ENCODE results near the gene ARAP3. TPM values are rescaled to one million over a fixed set of nuclear protein-coding genes. Genes with fewer than 3 reads are reported as not detected.

ARAP3 gene
- total and polyA plus RNA-seq, 4 donors: 15.7 to 26.6 (median 19.7) TPM

DNA sequence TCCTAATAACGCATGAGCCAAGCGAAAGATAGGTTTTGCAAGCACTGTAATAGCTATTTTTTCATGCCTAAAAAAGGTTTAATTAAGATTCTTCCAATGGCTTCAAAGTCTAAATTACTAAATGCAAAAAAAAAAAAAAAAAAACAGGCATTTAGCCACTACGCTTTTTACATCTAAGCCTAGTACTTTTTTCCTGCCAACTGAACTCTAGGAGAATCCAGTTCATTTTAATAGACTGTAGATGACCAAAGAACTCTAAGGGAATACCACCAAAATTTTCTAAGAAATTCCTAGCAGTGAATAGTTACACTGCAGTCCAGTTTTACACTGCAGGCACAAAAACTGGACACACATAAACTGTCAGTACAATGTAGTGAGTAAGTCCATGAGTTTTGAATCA, 73.0 kb downstream of the ARAP3 start:
- ATAC-seq (ENCODE audit: insufficient read depth, low FRiP score): no peak
- Histone ChIP-seq H3K4me1 (ENCODE audit: control insufficient read depth in 5 of 5, insufficient read depth in 5 of 5, low read length in 5 of 5) (peaks cover 0 to 16% (median 7%) of the 10 kb centered on the region in 5 donors), H3K9ac (ENCODE audit: insufficient read depth in 1 of 2, low read length in 2 of 2) (no peak overlapping the region), H3K36me3 (ENCODE audit: control insufficient read depth in 4 of 4, insufficient read depth in 4 of 4, low read length in 4 of 4) (no peaks in the 10 kb centered on the region), H3K9me3 (ENCODE audit: control insufficient read depth in 4 of 4, insufficient read depth in 3 of 4, low read length in 3 of 4) (no peaks in the 10 kb centered on the region), H3K27me3 (ENCODE audit: control insufficient read depth in 3 of 3, insufficient read depth in 3 of 3, low read length in 2 of 3) (no peaks in the 10 kb centered on the region), H3K27ac (ENCODE audit: low read depth in 1 of 2, low read length in 1 of 2) (no peak overlapping the region), H3K4me3 (no peak overlapping the region)
- 82 to 84% methylated on average over 3 of the region's 3 CpGs for WGBS, 2 donors
- no peak for DNase-seq
- TF ChIP-seq, protein P1, sequence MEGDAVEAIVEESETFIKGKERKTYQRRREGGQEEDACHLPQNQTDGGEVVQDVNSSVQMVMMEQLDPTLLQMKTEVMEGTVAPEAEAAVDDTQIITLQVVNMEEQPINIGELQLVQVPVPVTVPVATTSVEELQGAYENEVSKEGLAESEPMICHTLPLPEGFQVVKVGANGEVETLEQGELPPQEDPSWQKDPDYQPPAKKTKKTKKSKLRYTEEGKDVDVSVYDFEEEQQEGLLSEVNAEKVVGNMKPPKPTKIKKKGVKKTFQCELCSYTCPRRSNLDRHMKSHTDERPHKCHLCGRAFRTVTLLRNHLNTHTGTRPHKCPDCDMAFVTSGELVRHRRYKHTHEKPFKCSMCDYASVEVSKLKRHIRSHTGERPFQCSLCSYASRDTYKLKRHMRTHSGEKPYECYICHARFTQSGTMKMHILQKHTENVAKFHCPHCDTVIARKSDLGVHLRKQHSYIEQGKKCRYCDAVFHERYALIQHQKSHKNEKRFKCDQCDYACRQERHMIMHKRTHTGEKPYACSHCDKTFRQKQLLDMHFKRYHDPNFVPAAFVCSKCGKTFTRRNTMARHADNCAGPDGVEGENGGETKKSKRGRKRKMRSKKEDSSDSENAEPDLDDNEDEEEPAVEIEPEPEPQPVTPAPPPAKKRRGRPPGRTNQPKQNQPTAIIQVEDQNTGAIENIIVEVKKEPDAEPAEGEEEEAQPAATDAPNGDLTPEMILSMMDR (IDR thresholded peaks at IDR 0.05; ENCODE audit: control extremely low read depth, extremely low read depth): no peak

DNA sequence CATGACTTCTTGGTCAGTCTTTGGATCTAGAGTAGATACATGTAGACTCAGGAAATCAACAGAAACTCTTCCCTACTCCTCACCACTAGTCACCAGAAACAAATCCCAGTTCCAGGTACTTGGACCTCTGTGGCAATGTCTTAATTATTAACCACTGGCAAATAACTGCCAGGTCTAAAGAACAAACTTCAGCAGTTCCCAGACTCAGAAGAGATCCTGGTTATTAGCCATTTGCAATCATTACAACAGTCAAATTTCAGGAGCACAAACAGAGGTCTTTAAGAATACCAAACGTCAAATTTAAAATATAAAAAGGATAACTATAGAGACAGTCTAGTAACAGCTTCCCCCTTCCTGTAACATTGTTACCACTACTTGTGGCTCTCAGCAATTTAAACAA, 73.5 kb downstream of the ARAP3 start:
- H3K27ac ChIP-seq (ENCODE audit: low read depth in 1 of 2, low read length in 1 of 2): no peak overlapping the region
- no peaks in the 10 kb centered on the region for H3K36me3 ChIP-seq (ENCODE audit: control insufficient read depth in 4 of 4, insufficient read depth in 4 of 4, low read length in 4 of 4)
- no peaks in the 10 kb centered on the region for H3K27me3 ChIP-seq (ENCODE audit: control insufficient read depth in 3 of 3, insufficient read depth in 3 of 3, low read length in 2 of 3)
- peak in 1 of 3 donors; percentile 20 for DNase-seq
- TF ChIP-seq, protein P1 (IDR thresholded peaks at IDR 0.05; ENCODE audit: control extremely low read depth, extremely low read depth): no peak
- H3K9ac ChIP-seq (ENCODE audit: insufficient read depth in 1 of 2, low read length in 2 of 2): no peak overlapping the region
- H3K4me1 ChIP-seq (ENCODE audit: control insufficient read depth in 5 of 5, insufficient read depth in 5 of 5, low read length in 5 of 5): peaks cover 0 to 21% (median 10%) of the 10 kb centered on the region in 5 donors
- H3K4me3 ChIP-seq: no peak overlapping the region
- 21 to 42% methylated on average over 1 of the region's 1 CpG for WGBS, 2 donors
- no peaks in the 10 kb centered on the region for H3K9me3 ChIP-seq (ENCODE audit: control insufficient read depth in 4 of 4, insufficient read depth in 3 of 4, low read length in 3 of 4)
- no peak for ATAC-seq (ENCODE audit: insufficient read depth, low FRiP score)

DNA sequence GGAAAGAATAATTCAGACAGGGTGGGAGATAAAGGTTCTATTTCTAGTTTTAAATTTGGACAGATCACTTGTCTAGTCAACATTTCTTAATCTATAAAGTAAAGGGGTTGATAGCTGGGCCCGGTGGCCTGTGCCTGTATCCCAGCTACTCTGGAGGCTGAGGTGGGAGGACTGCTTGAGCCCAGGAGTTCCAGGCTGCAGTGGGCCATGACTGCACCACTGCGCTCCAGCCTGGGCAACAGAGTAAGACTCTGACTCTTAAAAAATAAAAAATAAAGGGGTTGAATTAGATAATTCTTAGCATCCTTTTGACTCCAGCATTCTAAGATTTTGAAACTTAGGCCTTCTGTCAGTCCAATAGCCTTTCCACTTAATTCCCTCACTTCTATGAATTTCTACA, 74.0 kb downstream of the ARAP3 start:
- Histone ChIP-seq H3K36me3 (ENCODE audit: control insufficient read depth in 4 of 4, insufficient read depth in 4 of 4, low read length in 4 of 4) (no peaks in the 10 kb centered on the region), H3K9me3 (ENCODE audit: control insufficient read depth in 4 of 4, insufficient read depth in 3 of 4, low read length in 3 of 4) (no peaks in the 10 kb centered on the region), H3K4me3 (no peak overlapping the region), H3K27ac (ENCODE audit: low read depth in 1 of 2, low read length in 1 of 2) (no peak overlapping the region), H3K9ac (ENCODE audit: insufficient read depth in 1 of 2, low read length in 2 of 2) (no peak overlapping the region), H3K4me1 (ENCODE audit: control insufficient read depth in 5 of 5, insufficient read depth in 5 of 5, low read length in 5 of 5) (peaks cover 0 to 22% (median 7%) of the 10 kb centered on the region in 5 donors), H3K27me3 (ENCODE audit: control insufficient read depth in 3 of 3, insufficient read depth in 3 of 3, low read length in 2 of 3) (no peaks in the 10 kb centered on the region)
- DNase-seq (no peak), ATAC-seq (ENCODE audit: insufficient read depth, low FRiP score) (no peak)
- 80 to 98% methylated on average over 2 of the region's 2 CpGs for WGBS, 2 donors
- TF ChIP-seq, protein P1 (IDR thresholded peaks at IDR 0.05; ENCODE audit: control extremely low read depth, extremely low read depth): no peak

All from lung (tissue), 12 donors.